Measurements from ENCODE around the gene USH2A. TPM values are rescaled to one million over a fixed set of nuclear protein-coding genes. Genes with fewer than 3 reads are reported as not detected.

USH2A gene
- total RNA-seq, 4 donors from 2014 or later, result under 0.01 to 1.0 (median under 0.01) TPM; not detected in 1

- Histone ChIP-seq H3K27ac (no peak overlapping the region), H3K4me1 (no peaks in the 10 kb centered on the region), H3K36me3 (no peaks in the 10 kb centered on the region), H3K27me3 (no peaks in the 10 kb centered on the region), H3K4me3 (no peak overlapping the region), H3K9me3 (no peaks in the 10 kb centered on the region)
- 90 to 91% methylated on average over 4 of the region's 4 CpGs for WGBS, 2 donors
- DNase-seq (ENCODE audit: low spot score in 2 of 2), result no peak
- no peak for TF ChIP-seq POLR2A (IDR thresholded peaks at IDR 0.05)
- no peak for TF ChIP-seq EP300 (IDR thresholded peaks at IDR 0.05)
- no peak for TF ChIP-seq CTCF (IDR thresholded peaks at IDR 0.05)
Measured at GRCh38 chr1:215645182-215645581, 778.1 kb downstream of the USH2A start.

DNA sequence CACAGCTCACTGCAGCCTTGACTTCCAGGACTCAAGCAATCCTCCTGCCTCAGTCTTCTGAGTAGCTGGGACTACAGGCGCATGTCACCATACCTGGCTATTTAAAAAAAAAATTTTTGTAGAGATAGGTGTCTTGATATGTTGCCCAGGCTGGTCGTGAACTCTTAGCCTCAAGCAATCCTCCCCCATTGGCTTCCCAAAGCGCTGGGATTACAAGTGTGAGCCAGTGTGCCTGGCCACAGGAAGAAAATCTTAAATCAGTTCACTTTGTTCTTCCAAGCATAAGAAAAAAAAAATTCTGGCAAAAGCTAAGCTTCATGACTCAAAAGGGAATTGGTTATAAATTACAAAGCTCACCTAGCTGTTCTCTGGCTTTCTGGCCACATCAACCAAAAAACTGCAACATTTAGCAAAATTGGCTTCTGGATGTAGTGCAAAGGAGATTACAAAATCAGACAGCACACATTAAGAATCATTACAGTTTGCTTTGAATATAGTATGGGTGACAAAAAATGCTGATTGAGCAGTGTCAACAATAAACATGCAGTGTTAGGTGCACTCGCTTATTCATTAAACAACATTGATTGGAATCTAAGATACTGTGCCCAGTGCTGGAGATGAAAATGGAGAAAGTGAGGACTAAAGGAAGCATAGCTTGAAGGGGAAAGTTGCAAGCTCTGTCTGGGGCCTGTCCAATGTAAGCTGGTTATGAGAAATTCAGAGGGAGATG, 779.5 kb downstream of the USH2A start:
- Histone ChIP-seq H3K4me3 (no peak overlapping the region), H3K27ac (no peak overlapping the region), H3K27me3 (no peaks in the 10 kb centered on the region), H3K4me1 (no peaks in the 10 kb centered on the region), H3K36me3 (no peaks in the 10 kb centered on the region), H3K9me3 (no peaks in the 10 kb centered on the region)
- DNase-seq (ENCODE audit: low spot score in 2 of 2), result no peak
- 86 to 91% methylated on average over 4 of the region's 4 CpGs for WGBS, 2 donors
- TF ChIP-seq POLR2A (IDR thresholded peaks at IDR 0.05) (no peak), CTCF (IDR thresholded peaks at IDR 0.05) (no peak), EP300 (IDR thresholded peaks at IDR 0.05) (peak in 1 of 2 donors; percentile 13)

- no peak overlapping the region for H3K27ac ChIP-seq
- TF ChIP-seq POLR2A (IDR thresholded peaks at IDR 0.05) (no peak), CTCF (IDR thresholded peaks at IDR 0.05) (no peak), EP300 (IDR thresholded peaks at IDR 0.05) (no peak)
- no peak for DNase-seq (ENCODE audit: low spot score in 2 of 2)
- H3K36me3 ChIP-seq, result no peaks in the 10 kb centered on the region
- no peaks in the 10 kb centered on the region for H3K27me3 ChIP-seq
- H3K4me3 ChIP-seq, result no peak overlapping the region
- H3K9me3 ChIP-seq, result no peaks in the 10 kb centered on the region
- WGBS, 2 donors, result 93% methylated on average over 18 of the region's 18 CpGs
- H3K4me1 ChIP-seq, result peaks cover 0 to 11% (median 2%) of the 10 kb centered on the region in 4 donors
Measured at GRCh38 chr1:215640429-215641148, 782.7 kb downstream of the USH2A start.

DNA sequence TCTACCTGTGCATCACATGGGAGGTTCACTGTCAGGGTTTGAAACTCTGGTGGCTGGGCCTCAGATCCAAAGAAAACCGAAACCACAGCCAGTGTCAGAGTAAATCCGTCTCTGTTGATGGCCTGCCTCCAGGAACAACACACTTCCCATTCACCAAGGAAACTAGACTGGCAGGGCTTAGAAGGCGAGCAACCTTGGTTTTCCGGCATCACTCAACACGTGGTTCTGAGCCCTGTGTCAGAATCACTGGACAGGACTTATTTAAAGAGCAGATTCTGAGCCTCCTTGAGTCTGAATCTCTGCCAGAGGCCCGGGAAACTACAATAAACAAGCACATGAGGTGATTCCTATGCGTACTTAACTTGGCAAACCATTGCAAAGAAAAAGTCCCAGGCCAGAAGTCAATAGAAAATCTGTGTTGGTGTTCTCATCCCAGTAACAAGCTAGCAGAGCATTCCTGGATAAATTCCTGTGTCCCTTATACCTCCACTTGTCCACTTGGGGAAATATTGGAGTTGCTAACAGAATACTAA, 786.1 kb downstream of the USH2A start:
- peak overlapping the region in 3 of 4 donors; percentile 69 to 79 (median 73) for H3K27ac ChIP-seq
- no peaks in the 10 kb centered on the region for H3K36me3 ChIP-seq
- peak overlapping the region in 1 of 4 donors; percentile 27 for H3K4me3 ChIP-seq
- H3K4me1 ChIP-seq, result peaks cover 0 to 16% (median 4%) of the 10 kb centered on the region in 4 donors
- H3K9me3 ChIP-seq, result no peaks in the 10 kb centered on the region
- 56 to 63% methylated on average over 7 of the region's 7 CpGs for WGBS, 2 donors
- TF ChIP-seq EP300 (IDR thresholded peaks at IDR 0.05), result peak in 1 of 2 donors; percentile 14
- no peak for TF ChIP-seq CTCF (IDR thresholded peaks at IDR 0.05)
- H3K27me3 ChIP-seq, result no peaks in the 10 kb centered on the region
- peak; percentile 40 to 72 for DNase-seq (ENCODE audit: low spot score in 2 of 2)

Measured in tibial nerve (tissue), 4 donors.